Ascending aorta (tissue), 2 donors: Measurements from ENCODE around the gene SDC4. TPM values are rescaled to one million over a fixed set of nuclear protein-coding genes. Genes with fewer than 3 reads are reported as not detected.
A peak's percentile ranks its signal among the peaks of the same experiment; 100 is the strongest.

Experiments
- DNase-seq, 2 donors: peaks; one replicate each; pipeline ENCODE4 v3.0.0-alpha.2; 2019; ENCODE audit warnings: low spot score in 2 of 2
- H3K27ac ChIP-seq, 2 donors: fragments of 200-600 bp; sonication (generic); one replicate each; pipeline ENCODE4 v1.5.1; 2016 to 2017; ENCODE audit warnings: mild to moderate bottlenecking in 1 of 2
- H3K27me3 ChIP-seq: fragments of 200-600 bp; sonication (generic); one replicate; pipeline ENCODE4 v1.5.1; 2017
- H3K36me3 ChIP-seq, 2 donors: fragments of 200-600 bp; sonication (generic); one replicate each; pipeline ENCODE4 v1.5.1; 2016
- H3K4me1 ChIP-seq, 2 donors: fragments of 200-600 bp; sonication (generic); one replicate each; pipeline ENCODE4 v1.5.1; 2016 to 2017; ENCODE audit warnings: mild to moderate bottlenecking in 1 of 2
- H3K4me3 ChIP-seq, 2 donors: fragments of 200-600 bp; sonication (generic); one replicate each; pipeline ENCODE4 v1.5.1; 2016 to 2017; ENCODE audit warnings: mild to moderate bottlenecking in 1 of 2
- H3K9me3 ChIP-seq, 2 donors: fragments of 200-600 bp; sonication (generic); one replicate each; pipeline ENCODE4 v1.5.1; 2016
- CTCF ChIP-seq, 3 experiments: fragments of 200-600 bp in 2 of 3; fragments of 450-650 bp in 1 of 3; sonication (generic) in 2 of 3; IDR thresholded peaks; one replicate each; pipeline ENCODE4 v1.5.1; 2016 to 2019; ENCODE audit warnings: antibody characterized with exemption in 3 of 3, mild to moderate bottlenecking in 1 of 3, moderate library complexity in 1 of 3
- intact Hi-C: fragments of 100-400 bp; cut with DNase I; formaldehyde crosslinking; loops from one replicate; pipeline ENCODE4 v1.15.1; 2023
- total RNA-seq: library from RNA; depleted of rRNA; stranded (reverse); fragments of >200 nt; gene quantifications from one replicate; pipeline ENCODE4 v1.1.0, GENCODE V29; 2016

Gene SDC4
- total RNA-seq, 1 donor from 2014 or later: 63.8 TPM

DNA sequence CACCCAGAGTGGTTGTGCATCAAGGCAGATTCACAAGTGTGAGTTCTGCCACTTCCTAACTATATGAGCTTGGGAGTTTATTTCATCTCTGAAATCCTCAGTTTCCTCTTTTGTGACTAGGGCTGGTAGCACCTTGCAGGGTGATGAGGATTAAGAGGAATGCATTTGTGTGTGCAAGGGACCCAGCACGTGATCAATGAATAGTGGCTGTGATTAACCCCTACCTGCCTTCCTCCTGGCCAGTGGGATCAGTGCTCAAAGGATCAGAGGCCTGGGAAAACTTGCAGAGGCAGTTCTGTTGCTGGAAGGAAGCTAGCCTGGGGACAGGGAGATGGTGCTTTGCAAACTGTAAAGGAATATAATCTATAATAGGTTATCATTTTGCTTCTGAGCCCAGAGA, 7.3 kb downstream of the SDC4 start:
- Histone ChIP-seq H3K36me3 (peaks cover 0 to 2% of the 10 kb centered on the region in 2 donors), H3K27me3 (no peaks in the 10 kb centered on the region), H3K4me3 (no peak overlapping the region), H3K27ac (peak overlapping the region; percentile 93 to 96), H3K4me1 (peaks cover 45 to 84% of the 10 kb centered on the region in 2 donors), H3K9me3 (no peaks in the 10 kb centered on the region)
- DNase-seq: no peak
- intact Hi-C loops: no loop called here
- TF ChIP-seq CTCF (IDR thresholded peaks at IDR 0.05): no peak

DNA sequence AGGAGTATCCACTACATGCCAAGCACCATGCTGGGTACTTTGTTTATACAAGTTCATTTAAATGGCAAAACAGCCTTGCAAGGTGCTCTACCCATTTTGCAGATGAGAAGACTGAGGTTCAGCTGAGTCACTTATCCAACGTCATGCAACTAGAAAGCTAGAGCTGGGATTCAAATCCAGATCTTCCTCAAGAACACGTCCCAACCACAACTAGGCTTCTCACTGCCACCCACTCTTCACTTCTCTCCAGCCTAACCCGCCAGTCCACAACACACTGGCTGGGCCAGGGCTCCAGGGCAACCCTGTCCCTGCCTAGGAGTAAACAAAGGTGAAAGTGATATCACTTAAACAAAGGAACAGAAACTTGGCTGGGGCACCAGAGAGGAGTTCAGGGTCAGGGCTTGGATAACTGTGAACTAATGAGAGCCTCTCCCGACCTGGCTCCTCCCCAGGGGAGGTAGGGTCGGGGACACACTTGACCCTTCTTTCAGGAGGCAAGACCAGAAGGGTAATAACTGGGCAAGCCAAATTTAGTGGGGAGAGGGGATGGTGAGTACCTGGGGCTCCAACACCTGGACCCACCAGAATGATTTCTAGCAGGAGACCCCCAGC, 7.9 kb downstream of the SDC4 start:
- Histone ChIP-seq H3K9me3 (no peaks in the 10 kb centered on the region), H3K4me3 (no peak overlapping the region), H3K36me3 (peaks cover 4 to 5% of the 10 kb centered on the region in 2 donors), H3K27me3 (no peaks in the 10 kb centered on the region), H3K4me1 (peaks cover 41 to 86% of the 10 kb centered on the region in 2 donors), H3K27ac (peak overlapping the region; percentile 89 to 93)
- intact Hi-C loops: no loop called here
- no peak for DNase-seq
- no peak for TF ChIP-seq CTCF (IDR thresholded peaks at IDR 0.05)

DNA sequence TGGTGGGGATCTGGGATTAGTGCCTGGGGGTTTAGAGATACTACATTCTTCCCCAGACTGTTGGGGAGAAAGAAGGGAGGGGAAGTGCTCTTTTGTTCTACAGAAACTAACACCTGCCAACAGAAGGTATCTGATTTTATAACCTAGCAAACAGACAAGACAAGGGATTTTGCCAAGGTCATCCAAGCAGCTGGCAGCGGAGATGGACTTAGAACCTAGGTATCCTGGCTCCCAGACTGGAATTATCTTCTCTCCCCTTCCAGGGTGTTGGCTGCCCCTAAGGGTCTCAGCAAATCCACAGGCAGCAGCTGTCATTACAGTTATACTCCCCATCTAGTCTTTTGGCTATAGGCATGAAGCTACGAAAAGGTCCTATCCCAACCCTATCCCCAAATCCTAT, 8.4 kb downstream of the SDC4 start:
- H3K36me3 ChIP-seq: peaks cover 9 to 10% of the 10 kb centered on the region in 2 donors
- H3K4me3 ChIP-seq: no peak overlapping the region
- peaks cover 40 to 81% of the 10 kb centered on the region in 2 donors for H3K4me1 ChIP-seq
- no peaks in the 10 kb centered on the region for H3K27me3 ChIP-seq
- intact Hi-C loops: loop anchor here (5.0 kb wide), 1 partner anchor 438 kb away; no protein-coding TSS in a partner anchor
- no peak for DNase-seq
- no peak for TF ChIP-seq CTCF (IDR thresholded peaks at IDR 0.05)
- H3K9me3 ChIP-seq: no peaks in the 10 kb centered on the region
- peak overlapping the region; percentile 89 to 93 for H3K27ac ChIP-seq

DNA sequence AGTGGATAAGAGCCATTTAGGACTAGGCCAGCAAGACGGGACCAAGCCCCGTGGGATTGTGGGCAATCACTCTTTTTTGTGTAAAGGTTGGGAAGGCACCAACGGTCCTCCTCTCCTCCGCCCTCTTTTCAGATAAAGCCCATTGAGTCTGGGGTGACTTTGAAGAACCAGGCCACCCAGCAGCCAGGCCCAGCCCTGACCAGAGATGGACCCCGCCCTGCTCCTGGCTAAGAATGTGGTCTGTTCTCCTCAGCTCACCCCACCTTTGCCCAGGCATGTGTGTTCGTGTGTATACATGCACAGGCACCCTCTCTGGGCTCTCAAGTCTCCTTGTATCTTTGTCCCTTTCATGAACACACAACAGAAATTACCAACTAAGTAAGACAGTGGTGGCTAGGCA, 9.1 kb downstream of the SDC4 start:
- Histone ChIP-seq H3K4me1 (peaks cover 40 to 76% of the 10 kb centered on the region in 2 donors), H3K4me3 (no peak overlapping the region), H3K9me3 (no peaks in the 10 kb centered on the region), H3K36me3 (peaks cover 11 to 16% of the 10 kb centered on the region in 2 donors), H3K27ac (peak overlapping the region; percentile 89 to 93), H3K27me3 (no peaks in the 10 kb centered on the region)
- no peak for TF ChIP-seq CTCF (IDR thresholded peaks at IDR 0.05)
- intact Hi-C loops: loop anchor here (5.0 kb wide), 1 partner anchor 438 kb away; no protein-coding TSS in a partner anchor
- DNase-seq: no peak

- TF ChIP-seq CTCF (IDR thresholded peaks at IDR 0.05): no peak
- Histone ChIP-seq H3K4me3 (peak overlapping the region in 1 of 2 donors; percentile 7), H3K9me3 (no peaks in the 10 kb centered on the region), H3K27ac (peak overlapping the region; percentile 89 to 93), H3K27me3 (no peaks in the 10 kb centered on the region), H3K4me1 (peaks cover 33 to 68% of the 10 kb centered on the region in 2 donors), H3K36me3 (peaks cover 12 to 21% of the 10 kb centered on the region in 2 donors)
- DNase-seq: no peak
- intact Hi-C loops: loop anchor here (5.0 kb wide), 1 partner anchor 439 kb away; no protein-coding TSS in a partner anchor
Measured at GRCh38 chr20:45338121-45339030, 9.8 kb downstream of the SDC4 start.
